ENCODE data around the gene CAMTA1.

Gene CAMTA1

DNA sequence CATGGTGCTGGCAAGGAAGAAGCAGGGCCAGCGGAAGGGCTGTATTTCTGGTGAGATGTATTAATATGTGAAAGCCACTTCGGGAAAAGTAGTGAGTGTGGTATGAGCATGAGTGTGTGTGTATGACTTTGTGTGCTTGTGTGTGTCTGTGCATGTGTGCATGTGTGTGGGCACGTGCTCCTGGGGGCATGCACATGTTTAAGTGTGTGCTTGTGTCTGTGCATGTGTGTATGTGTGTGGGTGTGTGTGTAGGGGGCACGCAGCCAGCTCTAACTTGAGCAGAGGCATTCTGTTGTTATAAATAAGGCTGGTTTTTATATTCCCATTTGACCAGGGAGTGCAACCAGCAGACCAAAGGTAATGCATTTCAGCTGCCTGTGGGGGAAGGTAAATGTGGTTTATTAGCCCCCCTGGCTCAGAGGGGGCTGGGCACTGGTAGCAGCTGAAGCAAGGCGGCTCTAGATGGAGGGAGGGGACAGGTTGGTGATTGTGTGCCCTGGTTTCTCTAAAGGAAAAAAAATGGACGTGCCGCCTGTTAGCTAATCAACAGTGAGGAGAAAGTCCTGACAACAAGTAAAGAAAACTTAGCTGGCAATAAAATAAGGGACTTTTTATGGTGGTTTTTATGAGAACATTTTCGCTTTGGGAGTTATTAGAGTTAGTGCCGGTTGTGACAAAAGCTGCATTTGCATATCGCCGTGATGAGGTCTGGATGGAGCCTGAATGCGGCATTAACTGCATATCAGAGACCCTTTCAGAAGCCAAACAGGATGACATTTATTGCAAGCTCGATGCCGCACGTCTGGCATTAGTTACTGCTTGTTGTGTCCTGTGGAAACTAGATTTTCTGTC, 180.1 kb downstream of the CAMTA1 start:
- Histone ChIP-seq H3K27ac (ENCODE audit: extremely low read depth, low read depth, low read length) (no peak overlapping the region), H3K4me1 (ENCODE audit: control insufficient read depth, insufficient read depth, low read length) (peaks cover 14% of the 10 kb centered on the region), H3K9me3 (ENCODE audit: control insufficient read depth, insufficient read depth, low read depth, low read length) (no peaks in the 10 kb centered on the region), H3K36me3 (ENCODE audit: control insufficient read depth in 2 of 2, insufficient read depth in 1 of 2, low read length in 2 of 2) (no peaks in the 10 kb centered on the region), H3K4me3 (ENCODE audit: low read depth, low read length) (no peak overlapping the region)
- ChIA-PET CTCF (no interaction called here), POLR2A (interaction anchor here (0.5 kb wide), 1 partner anchor 196 kb away, joined by 5 read pairs; no protein-coding TSS in a partner anchor)
- TF ChIP-seq KLF8 (tag by site-specific recombination; IDR thresholded peaks at IDR 0.05) (no peak), GLI4 (tag by site-specific recombination; IDR thresholded peaks at IDR 0.05) (no peak), SCRT1 (tag by site-specific recombination; IDR thresholded peaks at IDR 0.05; ENCODE audit: borderline replicate concordance) (peak; percentile 49; the same call in 1 of the 2 replicates), ZNF324 (tag by site-specific recombination; IDR thresholded peaks at IDR 0.05) (no peak), ZNF112 (tag by site-specific recombination; IDR thresholded peaks at IDR 0.05) (no peak), ZEB2 (tag by site-specific recombination; IDR thresholded peaks at IDR 0.05) (no peak), ZNF843 (tag by site-specific recombination; IDR thresholded peaks at IDR 0.05) (no peak), ZNF292 (tag by site-specific recombination; IDR thresholded peaks at IDR 0.05; ENCODE audit: borderline replicate concordance, low read depth) (no peak), ZNF366 (tag by site-specific recombination; conservative IDR thresholded peaks at IDR 0.05) (no peak), PRDM1 (tag by site-specific recombination; IDR thresholded peaks at IDR 0.05) (peak; percentile 16; the same call in 1 of the 2 replicates), BCL11B (tag by site-specific recombination; IDR thresholded peaks at IDR 0.05; ENCODE audit: low read depth) (no peak), ZNF664 (tag by site-specific recombination; IDR thresholded peaks at IDR 0.05) (no peak), ZNF768 (tag by site-specific recombination; IDR thresholded peaks at IDR 0.05) (no peak), ZNF776 (tag by site-specific recombination; IDR thresholded peaks at IDR 0.05; ENCODE audit: borderline replicate concordance) (no peak), ZNF133 (tag by site-specific recombination; IDR thresholded peaks at IDR 0.05) (no peak), ZNF654 (tag by site-specific recombination; IDR thresholded peaks at IDR 0.05; ENCODE audit: low read depth) (no peak), ZNF211 (tag by site-specific recombination; IDR thresholded peaks at IDR 0.05; ENCODE audit: low read depth) (no peak), ZNF792 (tag by site-specific recombination; IDR thresholded peaks at IDR 0.05) (no peak), KLF7 (tag by site-specific recombination; IDR thresholded peaks at IDR 0.05; ENCODE audit: borderline replicate concordance) (no peak)
- TF ChIP-seq, protein P1, sequence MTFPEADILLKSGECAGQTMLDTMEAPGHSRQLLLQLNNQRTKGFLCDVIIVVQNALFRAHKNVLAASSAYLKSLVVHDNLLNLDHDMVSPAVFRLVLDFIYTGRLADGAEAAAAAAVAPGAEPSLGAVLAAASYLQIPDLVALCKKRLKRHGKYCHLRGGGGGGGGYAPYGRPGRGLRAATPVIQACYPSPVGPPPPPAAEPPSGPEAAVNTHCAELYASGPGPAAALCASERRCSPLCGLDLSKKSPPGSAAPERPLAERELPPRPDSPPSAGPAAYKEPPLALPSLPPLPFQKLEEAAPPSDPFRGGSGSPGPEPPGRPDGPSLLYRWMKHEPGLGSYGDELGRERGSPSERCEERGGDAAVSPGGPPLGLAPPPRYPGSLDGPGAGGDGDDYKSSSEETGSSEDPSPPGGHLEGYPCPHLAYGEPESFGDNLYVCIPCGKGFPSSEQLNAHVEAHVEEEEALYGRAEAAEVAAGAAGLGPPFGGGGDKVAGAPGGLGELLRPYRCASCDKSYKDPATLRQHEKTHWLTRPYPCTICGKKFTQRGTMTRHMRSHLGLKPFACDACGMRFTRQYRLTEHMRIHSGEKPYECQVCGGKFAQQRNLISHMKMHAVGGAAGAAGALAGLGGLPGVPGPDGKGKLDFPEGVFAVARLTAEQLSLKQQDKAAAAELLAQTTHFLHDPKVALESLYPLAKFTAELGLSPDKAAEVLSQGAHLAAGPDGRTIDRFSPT (tag by site-specific recombination; IDR thresholded peaks at IDR 0.05): peak; percentile 43; the same call in 1 of the 2 replicates
- TF ChIP-seq, protein P2, sequence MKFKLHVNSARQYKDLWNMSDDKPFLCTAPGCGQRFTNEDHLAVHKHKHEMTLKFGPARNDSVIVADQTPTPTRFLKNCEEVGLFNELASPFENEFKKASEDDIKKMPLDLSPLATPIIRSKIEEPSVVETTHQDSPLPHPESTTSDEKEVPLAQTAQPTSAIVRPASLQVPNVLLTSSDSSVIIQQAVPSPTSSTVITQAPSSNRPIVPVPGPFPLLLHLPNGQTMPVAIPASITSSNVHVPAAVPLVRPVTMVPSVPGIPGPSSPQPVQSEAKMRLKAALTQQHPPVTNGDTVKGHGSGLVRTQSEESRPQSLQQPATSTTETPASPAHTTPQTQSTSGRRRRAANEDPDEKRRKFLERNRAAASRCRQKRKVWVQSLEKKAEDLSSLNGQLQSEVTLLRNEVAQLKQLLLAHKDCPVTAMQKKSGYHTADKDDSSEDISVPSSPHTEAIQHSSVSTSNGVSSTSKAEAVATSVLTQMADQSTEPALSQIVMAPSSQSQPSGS (tag by site-specific recombination; IDR thresholded peaks at IDR 0.05; ENCODE audit: low read depth): no peak
- TF ChIP-seq, protein P3, sequence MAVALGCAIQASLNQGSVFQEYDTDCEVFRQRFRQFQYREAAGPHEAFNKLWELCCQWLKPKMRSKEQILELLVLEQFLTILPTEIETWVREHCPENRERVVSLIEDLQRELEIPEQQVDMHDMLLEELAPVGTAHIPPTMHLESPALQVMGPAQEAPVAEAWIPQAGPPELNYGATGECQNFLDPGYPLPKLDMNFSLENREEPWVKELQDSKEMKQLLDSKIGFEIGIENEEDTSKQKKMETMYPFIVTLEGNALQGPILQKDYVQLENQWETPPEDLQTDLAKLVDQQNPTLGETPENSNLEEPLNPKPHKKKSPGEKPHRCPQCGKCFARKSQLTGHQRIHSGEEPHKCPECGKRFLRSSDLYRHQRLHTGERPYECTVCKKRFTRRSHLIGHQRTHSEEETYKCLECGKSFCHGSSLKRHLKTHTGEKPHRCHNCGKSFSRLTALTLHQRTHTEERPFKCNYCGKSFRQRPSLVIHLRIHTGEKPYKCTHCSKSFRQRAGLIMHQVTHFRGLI (tag by site-specific recombination; IDR thresholded peaks at IDR 0.05): no peak
- TF ChIP-seq, protein P4, sequence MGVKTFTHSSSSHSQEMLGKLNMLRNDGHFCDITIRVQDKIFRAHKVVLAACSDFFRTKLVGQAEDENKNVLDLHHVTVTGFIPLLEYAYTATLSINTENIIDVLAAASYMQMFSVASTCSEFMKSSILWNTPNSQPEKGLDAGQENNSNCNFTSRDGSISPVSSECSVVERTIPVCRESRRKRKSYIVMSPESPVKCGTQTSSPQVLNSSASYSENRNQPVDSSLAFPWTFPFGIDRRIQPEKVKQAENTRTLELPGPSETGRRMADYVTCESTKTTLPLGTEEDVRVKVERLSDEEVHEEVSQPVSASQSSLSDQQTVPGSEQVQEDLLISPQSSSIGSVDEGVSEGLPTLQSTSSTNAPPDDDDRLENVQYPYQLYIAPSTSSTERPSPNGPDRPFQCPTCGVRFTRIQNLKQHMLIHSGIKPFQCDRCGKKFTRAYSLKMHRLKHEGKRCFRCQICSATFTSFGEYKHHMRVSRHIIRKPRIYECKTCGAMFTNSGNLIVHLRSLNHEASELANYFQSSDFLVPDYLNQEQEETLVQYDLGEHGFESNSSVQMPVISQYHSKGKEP (tag by site-specific recombination; IDR thresholded peaks at IDR 0.05): no peak; the same call in 1 of the 2 replicates
- TF ChIP-seq, protein P5, sequence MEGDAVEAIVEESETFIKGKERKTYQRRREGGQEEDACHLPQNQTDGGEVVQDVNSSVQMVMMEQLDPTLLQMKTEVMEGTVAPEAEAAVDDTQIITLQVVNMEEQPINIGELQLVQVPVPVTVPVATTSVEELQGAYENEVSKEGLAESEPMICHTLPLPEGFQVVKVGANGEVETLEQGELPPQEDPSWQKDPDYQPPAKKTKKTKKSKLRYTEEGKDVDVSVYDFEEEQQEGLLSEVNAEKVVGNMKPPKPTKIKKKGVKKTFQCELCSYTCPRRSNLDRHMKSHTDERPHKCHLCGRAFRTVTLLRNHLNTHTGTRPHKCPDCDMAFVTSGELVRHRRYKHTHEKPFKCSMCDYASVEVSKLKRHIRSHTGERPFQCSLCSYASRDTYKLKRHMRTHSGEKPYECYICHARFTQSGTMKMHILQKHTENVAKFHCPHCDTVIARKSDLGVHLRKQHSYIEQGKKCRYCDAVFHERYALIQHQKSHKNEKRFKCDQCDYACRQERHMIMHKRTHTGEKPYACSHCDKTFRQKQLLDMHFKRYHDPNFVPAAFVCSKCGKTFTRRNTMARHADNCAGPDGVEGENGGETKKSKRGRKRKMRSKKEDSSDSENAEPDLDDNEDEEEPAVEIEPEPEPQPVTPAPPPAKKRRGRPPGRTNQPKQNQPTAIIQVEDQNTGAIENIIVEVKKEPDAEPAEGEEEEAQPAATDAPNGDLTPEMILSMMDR (tag by site-specific recombination; IDR thresholded peaks at IDR 0.05): no peak
- TF ChIP-seq, protein P6, sequence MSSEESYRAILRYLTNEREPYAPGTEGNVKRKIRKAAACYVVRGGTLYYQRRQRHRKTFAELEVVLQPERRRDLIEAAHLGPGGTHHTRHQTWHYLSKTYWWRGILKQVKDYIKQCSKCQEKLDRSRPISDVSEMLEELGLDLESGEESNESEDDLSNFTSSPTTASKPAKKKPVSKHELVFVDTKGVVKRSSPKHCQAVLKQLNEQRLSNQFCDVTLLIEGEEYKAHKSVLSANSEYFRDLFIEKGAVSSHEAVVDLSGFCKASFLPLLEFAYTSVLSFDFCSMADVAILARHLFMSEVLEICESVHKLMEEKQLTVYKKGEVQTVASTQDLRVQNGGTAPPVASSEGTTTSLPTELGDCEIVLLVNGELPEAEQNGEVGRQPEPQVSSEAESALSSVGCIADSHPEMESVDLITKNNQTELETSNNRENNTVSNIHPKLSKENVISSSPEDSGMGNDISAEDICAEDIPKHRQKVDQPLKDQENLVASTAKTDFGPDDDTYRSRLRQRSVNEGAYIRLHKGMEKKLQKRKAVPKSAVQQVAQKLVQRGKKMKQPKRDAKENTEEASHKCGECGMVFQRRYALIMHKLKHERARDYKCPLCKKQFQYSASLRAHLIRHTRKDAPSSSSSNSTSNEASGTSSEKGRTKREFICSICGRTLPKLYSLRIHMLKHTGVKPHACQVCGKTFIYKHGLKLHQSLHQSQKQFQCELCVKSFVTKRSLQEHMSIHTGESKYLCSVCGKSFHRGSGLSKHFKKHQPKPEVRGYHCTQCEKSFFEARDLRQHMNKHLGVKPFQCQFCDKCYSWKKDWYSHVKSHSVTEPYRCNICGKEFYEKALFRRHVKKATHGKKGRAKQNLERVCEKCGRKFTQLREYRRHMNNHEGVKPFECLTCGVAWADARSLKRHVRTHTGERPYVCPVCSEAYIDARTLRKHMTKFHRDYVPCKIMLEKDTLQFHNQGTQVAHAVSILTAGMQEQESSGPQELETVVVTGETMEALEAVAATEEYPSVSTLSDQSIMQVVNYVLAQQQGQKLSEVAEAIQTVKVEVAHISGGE (tag by site-specific recombination; conservative IDR thresholded peaks at IDR 0.05; ENCODE audit: low read depth): no peak

All from HEK293 (cell line).